ENCODE results near the gene LIPT1.

The LIPT1 gene

DNA sequence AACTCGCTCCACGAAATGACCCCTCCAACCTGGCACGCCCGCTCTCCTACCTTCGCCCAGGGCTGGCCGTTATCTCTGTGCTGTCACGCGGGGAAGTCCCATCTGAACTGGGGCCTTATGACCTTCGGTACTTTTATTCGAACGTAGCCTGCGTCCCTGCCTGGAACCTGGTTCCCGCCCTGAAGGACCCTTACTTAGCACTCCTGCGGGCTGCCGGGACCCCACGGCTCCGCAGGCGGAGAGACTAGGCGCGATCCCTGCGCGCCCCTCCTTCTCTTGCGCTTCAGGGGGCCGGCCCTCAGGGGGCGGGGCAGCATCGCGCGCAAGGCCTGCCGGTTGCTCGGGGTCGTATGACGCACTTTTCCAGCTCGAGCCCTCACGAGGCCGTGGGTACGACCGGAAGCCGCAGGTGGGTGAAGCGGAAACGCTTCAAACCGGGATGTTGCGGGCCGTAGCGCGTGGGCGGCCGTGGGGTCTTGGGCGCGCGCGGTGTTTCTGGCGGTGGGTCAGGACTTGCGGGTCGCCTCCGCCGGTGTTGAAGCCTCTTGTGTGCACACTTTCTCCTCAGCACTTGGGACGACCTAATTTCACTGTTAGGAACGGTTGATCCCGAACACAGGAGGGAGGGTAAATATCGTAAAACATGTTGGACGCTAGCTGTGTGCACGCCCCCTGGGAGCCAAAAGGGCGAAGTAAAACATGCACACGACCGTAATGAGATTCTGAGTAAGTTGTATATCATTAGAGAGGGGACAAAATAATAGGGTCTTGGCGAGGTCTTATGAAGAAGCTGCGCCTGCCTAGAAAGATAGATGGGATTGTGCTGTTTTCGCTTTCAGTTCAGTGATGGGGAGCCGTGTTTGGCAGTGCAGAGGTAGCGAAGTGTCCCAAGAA, at the start of gene LIPT1, which contains the start of gene TSGA10 (continued):
- TF ChIP-seq ZNF157 (tag by site-specific recombination; IDR thresholded peaks at IDR 0.05): no peak
- no peak for TF ChIP-seq ZNF514 (tag by site-specific recombination; IDR thresholded peaks at IDR 0.05)
- 0 out of 2 replicates have a peak, but pooled peaks have one; percentile 18 for TF ChIP-seq ZSCAN16 (tag by site-specific recombination; IDR thresholded peaks at IDR 0.05)
- TF ChIP-seq, protein P1, sequence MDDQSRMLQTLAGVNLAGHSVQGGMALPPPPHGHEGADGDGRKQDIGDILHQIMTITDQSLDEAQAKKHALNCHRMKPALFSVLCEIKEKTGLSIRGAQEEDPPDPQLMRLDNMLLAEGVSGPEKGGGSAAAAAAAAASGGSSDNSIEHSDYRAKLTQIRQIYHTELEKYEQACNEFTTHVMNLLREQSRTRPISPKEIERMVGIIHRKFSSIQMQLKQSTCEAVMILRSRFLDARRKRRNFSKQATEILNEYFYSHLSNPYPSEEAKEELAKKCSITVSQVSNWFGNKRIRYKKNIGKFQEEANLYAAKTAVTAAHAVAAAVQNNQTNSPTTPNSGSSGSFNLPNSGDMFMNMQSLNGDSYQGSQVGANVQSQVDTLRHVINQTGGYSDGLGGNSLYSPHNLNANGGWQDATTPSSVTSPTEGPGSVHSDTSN (CRISPR knock-in tag; IDR thresholded peaks at IDR 0.05): no peak; the same call in 1 of the 2 replicates
- TF ChIP-seq ZNF664 (tag by site-specific recombination; IDR thresholded peaks at IDR 0.05): no peak
- no peak for TF ChIP-seq ZNF830 (tag by site-specific recombination; IDR thresholded peaks at IDR 0.05; ENCODE audit: low read depth)
- TF ChIP-seq BCL11A (tag by site-specific recombination; IDR thresholded peaks at IDR 0.05; ENCODE audit: low read depth): no peak
- TF ChIP-seq ZNF23 (tag by site-specific recombination; IDR thresholded peaks at IDR 0.05; ENCODE audit: borderline replicate concordance): no peak
- no peak for TF ChIP-seq ZNF114 (tag by site-specific recombination; IDR thresholded peaks at IDR 0.05)
- TF ChIP-seq, protein P2, sequence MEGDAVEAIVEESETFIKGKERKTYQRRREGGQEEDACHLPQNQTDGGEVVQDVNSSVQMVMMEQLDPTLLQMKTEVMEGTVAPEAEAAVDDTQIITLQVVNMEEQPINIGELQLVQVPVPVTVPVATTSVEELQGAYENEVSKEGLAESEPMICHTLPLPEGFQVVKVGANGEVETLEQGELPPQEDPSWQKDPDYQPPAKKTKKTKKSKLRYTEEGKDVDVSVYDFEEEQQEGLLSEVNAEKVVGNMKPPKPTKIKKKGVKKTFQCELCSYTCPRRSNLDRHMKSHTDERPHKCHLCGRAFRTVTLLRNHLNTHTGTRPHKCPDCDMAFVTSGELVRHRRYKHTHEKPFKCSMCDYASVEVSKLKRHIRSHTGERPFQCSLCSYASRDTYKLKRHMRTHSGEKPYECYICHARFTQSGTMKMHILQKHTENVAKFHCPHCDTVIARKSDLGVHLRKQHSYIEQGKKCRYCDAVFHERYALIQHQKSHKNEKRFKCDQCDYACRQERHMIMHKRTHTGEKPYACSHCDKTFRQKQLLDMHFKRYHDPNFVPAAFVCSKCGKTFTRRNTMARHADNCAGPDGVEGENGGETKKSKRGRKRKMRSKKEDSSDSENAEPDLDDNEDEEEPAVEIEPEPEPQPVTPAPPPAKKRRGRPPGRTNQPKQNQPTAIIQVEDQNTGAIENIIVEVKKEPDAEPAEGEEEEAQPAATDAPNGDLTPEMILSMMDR (tag by site-specific recombination; IDR thresholded peaks at IDR 0.05): peak; percentile 79
- TF ChIP-seq, protein P3, sequence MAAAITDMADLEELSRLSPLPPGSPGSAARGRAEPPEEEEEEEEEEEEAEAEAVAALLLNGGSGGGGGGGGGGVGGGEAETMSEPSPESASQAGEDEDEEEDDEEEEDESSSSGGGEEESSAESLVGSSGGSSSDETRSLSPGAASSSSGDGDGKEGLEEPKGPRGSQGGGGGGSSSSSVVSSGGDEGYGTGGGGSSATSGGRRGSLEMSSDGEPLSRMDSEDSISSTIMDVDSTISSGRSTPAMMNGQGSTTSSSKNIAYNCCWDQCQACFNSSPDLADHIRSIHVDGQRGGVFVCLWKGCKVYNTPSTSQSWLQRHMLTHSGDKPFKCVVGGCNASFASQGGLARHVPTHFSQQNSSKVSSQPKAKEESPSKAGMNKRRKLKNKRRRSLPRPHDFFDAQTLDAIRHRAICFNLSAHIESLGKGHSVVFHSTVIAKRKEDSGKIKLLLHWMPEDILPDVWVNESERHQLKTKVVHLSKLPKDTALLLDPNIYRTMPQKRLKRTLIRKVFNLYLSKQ (tag by site-specific recombination; IDR thresholded peaks at IDR 0.05; ENCODE audit: borderline replicate concordance): no peak
- TF ChIP-seq, protein P4, sequence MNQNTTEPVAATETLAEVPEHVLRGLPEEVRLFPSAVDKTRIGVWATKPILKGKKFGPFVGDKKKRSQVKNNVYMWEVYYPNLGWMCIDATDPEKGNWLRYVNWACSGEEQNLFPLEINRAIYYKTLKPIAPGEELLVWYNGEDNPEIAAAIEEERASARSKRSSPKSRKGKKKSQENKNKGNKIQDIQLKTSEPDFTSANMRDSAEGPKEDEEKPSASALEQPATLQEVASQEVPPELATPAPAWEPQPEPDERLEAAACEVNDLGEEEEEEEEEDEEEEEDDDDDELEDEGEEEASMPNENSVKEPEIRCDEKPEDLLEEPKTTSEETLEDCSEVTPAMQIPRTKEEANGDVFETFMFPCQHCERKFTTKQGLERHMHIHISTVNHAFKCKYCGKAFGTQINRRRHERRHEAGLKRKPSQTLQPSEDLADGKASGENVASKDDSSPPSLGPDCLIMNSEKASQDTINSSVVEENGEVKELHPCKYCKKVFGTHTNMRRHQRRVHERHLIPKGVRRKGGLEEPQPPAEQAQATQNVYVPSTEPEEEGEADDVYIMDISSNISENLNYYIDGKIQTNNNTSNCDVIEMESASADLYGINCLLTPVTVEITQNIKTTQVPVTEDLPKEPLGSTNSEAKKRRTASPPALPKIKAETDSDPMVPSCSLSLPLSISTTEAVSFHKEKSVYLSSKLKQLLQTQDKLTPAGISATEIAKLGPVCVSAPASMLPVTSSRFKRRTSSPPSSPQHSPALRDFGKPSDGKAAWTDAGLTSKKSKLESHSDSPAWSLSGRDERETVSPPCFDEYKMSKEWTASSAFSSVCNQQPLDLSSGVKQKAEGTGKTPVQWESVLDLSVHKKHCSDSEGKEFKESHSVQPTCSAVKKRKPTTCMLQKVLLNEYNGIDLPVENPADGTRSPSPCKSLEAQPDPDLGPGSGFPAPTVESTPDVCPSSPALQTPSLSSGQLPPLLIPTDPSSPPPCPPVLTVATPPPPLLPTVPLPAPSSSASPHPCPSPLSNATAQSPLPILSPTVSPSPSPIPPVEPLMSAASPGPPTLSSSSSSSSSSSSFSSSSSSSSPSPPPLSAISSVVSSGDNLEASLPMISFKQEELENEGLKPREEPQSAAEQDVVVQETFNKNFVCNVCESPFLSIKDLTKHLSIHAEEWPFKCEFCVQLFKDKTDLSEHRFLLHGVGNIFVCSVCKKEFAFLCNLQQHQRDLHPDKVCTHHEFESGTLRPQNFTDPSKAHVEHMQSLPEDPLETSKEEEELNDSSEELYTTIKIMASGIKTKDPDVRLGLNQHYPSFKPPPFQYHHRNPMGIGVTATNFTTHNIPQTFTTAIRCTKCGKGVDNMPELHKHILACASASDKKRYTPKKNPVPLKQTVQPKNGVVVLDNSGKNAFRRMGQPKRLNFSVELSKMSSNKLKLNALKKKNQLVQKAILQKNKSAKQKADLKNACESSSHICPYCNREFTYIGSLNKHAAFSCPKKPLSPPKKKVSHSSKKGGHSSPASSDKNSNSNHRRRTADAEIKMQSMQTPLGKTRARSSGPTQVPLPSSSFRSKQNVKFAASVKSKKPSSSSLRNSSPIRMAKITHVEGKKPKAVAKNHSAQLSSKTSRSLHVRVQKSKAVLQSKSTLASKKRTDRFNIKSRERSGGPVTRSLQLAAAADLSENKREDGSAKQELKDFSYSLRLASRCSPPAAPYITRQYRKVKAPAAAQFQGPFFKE (tag by site-specific recombination; IDR thresholded peaks at IDR 0.05; ENCODE audit: borderline replicate concordance): no peak
- no peak for TF ChIP-seq OSR2 (tag by site-specific recombination; IDR thresholded peaks at IDR 0.05)
- TF ChIP-seq KLF8 (tag by site-specific recombination; IDR thresholded peaks at IDR 0.05): no peak; the same call in 1 of the 2 replicates
- no peak for TF ChIP-seq ZNF133 (tag by site-specific recombination; IDR thresholded peaks at IDR 0.05)
- TF ChIP-seq ZNF354C (tag by site-specific recombination; IDR thresholded peaks at IDR 0.05; ENCODE audit: borderline replicate concordance, low read depth): no peak
- TF ChIP-seq, protein P5, sequence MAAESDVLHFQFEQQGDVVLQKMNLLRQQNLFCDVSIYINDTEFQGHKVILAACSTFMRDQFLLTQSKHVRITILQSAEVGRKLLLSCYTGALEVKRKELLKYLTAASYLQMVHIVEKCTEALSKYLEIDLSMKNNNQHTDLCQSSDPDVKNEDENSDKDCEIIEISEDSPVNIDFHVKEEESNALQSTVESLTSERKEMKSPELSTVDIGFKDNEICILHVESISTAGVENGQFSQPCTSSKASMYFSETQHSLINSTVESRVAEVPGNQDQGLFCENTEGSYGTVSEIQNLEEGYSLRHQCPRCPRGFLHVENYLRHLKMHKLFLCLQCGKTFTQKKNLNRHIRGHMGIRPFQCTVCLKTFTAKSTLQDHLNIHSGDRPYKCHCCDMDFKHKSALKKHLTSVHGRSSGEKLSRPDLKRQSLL (tag by site-specific recombination; IDR thresholded peaks at IDR 0.05): no peak
- TF ChIP-seq KLF7 (tag by site-specific recombination; IDR thresholded peaks at IDR 0.05; ENCODE audit: borderline replicate concordance): no peak
- TF ChIP-seq ZNF175 (tag by site-specific recombination; IDR thresholded peaks at IDR 0.05): no peak
- TF ChIP-seq TRIM28 (IDR thresholded peaks at IDR 0.05; ENCODE audit: borderline replicate concordance, low read length): peak; percentile 76; the same call in 1 of the 2 replicates
- TF ChIP-seq ZNF837 (tag by site-specific recombination; IDR thresholded peaks at IDR 0.05): no peak
- TF ChIP-seq ZNF747 (tag by site-specific recombination; IDR thresholded peaks at IDR 0.05): no peak
- TF ChIP-seq, protein P6, sequence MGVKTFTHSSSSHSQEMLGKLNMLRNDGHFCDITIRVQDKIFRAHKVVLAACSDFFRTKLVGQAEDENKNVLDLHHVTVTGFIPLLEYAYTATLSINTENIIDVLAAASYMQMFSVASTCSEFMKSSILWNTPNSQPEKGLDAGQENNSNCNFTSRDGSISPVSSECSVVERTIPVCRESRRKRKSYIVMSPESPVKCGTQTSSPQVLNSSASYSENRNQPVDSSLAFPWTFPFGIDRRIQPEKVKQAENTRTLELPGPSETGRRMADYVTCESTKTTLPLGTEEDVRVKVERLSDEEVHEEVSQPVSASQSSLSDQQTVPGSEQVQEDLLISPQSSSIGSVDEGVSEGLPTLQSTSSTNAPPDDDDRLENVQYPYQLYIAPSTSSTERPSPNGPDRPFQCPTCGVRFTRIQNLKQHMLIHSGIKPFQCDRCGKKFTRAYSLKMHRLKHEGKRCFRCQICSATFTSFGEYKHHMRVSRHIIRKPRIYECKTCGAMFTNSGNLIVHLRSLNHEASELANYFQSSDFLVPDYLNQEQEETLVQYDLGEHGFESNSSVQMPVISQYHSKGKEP (tag by site-specific recombination; IDR thresholded peaks at IDR 0.05): 0 out of 2 replicates have a peak, but pooled peaks have one; percentile 20
- TF ChIP-seq YY1 (tag by site-specific recombination; IDR thresholded peaks at IDR 0.05): no peak
- 0 out of 2 replicates have a peak, but pooled peaks have one; percentile 6 for TF ChIP-seq HOXC10 (CRISPR knock-in tag; IDR thresholded peaks at IDR 0.05)
- TF ChIP-seq ZBTB7A (tag by site-specific recombination; IDR thresholded peaks at IDR 0.05; ENCODE audit: low read depth): no peak

Measured in HEK293 (cell line).